ENCODE results near the gene RNF213.

The RNF213 gene

GRCh38 chr17:80419255-80419654 lies 158.6 kb downstream of the RNF213 start:
- H3K4me1 ChIP-seq (ENCODE audit: insufficient read depth, low read length, poor library complexity, severe bottlenecking) = peaks cover 16% of the 10 kb centered on the region
- no peak overlapping the region for H3K4me3 ChIP-seq (ENCODE audit: low read length, poor library complexity, severe bottlenecking)
- H3F3A ChIP-seq (ENCODE audit: low read depth) = 0 out of 2 replicates have a peak, but pooled peaks cover 3% of the 10 kb centered on the region
- H3K36me3 ChIP-seq (ENCODE audit: insufficient read depth, low read length) = no peaks in the 10 kb centered on the region
- no peaks in the 10 kb centered on the region for H3K9me3 ChIP-seq (ENCODE audit: insufficient read depth, low read depth, low read length)
- H3K4me2 ChIP-seq (ENCODE audit: low read depth, low read length, poor library complexity, severe bottlenecking) = no peak overlapping the region
- H3K9me2 ChIP-seq (replicated peaks; ENCODE audit: low read depth, low read length) = no peaks in the 10 kb centered on the region
- H3K27me3 ChIP-seq (ENCODE audit: insufficient read depth, low read length, poor library complexity, severe bottlenecking) = no peaks in the 10 kb centered on the region
- no peak overlapping the region for H2AFZ ChIP-seq (ENCODE audit: low read length)
- H4K20me1 ChIP-seq (ENCODE audit: insufficient read depth, low read length, poor library complexity, severe bottlenecking) = peaks cover 8% of the 10 kb centered on the region
- no peak overlapping the region for H3K9ac ChIP-seq (ENCODE audit: low read depth, low read length, poor library complexity, severe bottlenecking)
- TF ChIP-seq EZH2phosphoT487 (IDR thresholded peaks at IDR 0.05; ENCODE audit: borderline replicate concordance) (no peak), CTCF (conservative IDR thresholded peaks at IDR 0.05; ENCODE audit: low read length) (no peak)
- H3K79me2 ChIP-seq (ENCODE audit: insufficient read depth, low read length) = peaks cover 11% of the 10 kb centered on the region; the same call in 1 of the 2 replicates

GRCh38 chr17:80421381-80422090 lies 160.9 kb downstream of the RNF213 start:
- Histone ChIP-seq H4K20me1 (ENCODE audit: insufficient read depth, low read length, poor library complexity, severe bottlenecking) (peaks cover 8% of the 10 kb centered on the region), H3K9me2 (replicated peaks; ENCODE audit: low read depth, low read length) (no peaks in the 10 kb centered on the region), H3K27me3 (ENCODE audit: insufficient read depth, low read length, poor library complexity, severe bottlenecking) (no peaks in the 10 kb centered on the region), H2AFZ (ENCODE audit: low read length) (no peak overlapping the region), H3K4me3 (ENCODE audit: low read length, poor library complexity, severe bottlenecking) (no peak overlapping the region), H3K9me3 (ENCODE audit: insufficient read depth, low read depth, low read length) (no peaks in the 10 kb centered on the region), H3K36me3 (ENCODE audit: insufficient read depth, low read length) (no peaks in the 10 kb centered on the region), H3K4me1 (ENCODE audit: insufficient read depth, low read length, poor library complexity, severe bottlenecking) (peaks cover 19% of the 10 kb centered on the region), H3K4me2 (ENCODE audit: low read depth, low read length, poor library complexity, severe bottlenecking) (no peak overlapping the region), H3K9ac (ENCODE audit: low read depth, low read length, poor library complexity, severe bottlenecking) (no peak overlapping the region), H3K79me2 (ENCODE audit: insufficient read depth, low read length) (no peaks in the 10 kb centered on the region), H3F3A (ENCODE audit: low read depth) (0 out of 2 replicates have a peak, but pooled peaks cover 3% of the 10 kb centered on the region)
- no peak for TF ChIP-seq EZH2phosphoT487 (IDR thresholded peaks at IDR 0.05; ENCODE audit: borderline replicate concordance)
- TF ChIP-seq CTCF (conservative IDR thresholded peaks at IDR 0.05; ENCODE audit: low read length) = no peak

- Histone ChIP-seq H3K9me3 (ENCODE audit: insufficient read depth, low read depth, low read length) (no peaks in the 10 kb centered on the region), H3K36me3 (ENCODE audit: insufficient read depth, low read length) (no peaks in the 10 kb centered on the region), H3F3A (ENCODE audit: low read depth) (0 out of 2 replicates have a peak, but pooled peaks cover 3% of the 10 kb centered on the region), H3K9ac (ENCODE audit: low read depth, low read length, poor library complexity, severe bottlenecking) (no peak overlapping the region), H3K79me2 (ENCODE audit: insufficient read depth, low read length) (no peaks in the 10 kb centered on the region), H3K27me3 (ENCODE audit: insufficient read depth, low read length, poor library complexity, severe bottlenecking) (no peaks in the 10 kb centered on the region), H3K4me2 (ENCODE audit: low read depth, low read length, poor library complexity, severe bottlenecking) (no peak overlapping the region), H3K4me1 (ENCODE audit: insufficient read depth, low read length, poor library complexity, severe bottlenecking) (peaks cover 25% of the 10 kb centered on the region), H2AFZ (ENCODE audit: low read length) (no peak overlapping the region), H3K9me2 (replicated peaks; ENCODE audit: low read depth, low read length) (no peaks in the 10 kb centered on the region), H4K20me1 (ENCODE audit: insufficient read depth, low read length, poor library complexity, severe bottlenecking) (peaks cover 2% of the 10 kb centered on the region), H3K4me3 (ENCODE audit: low read length, poor library complexity, severe bottlenecking) (no peak overlapping the region)
- no peak for TF ChIP-seq EZH2phosphoT487 (IDR thresholded peaks at IDR 0.05; ENCODE audit: borderline replicate concordance)
- no peak for TF ChIP-seq CTCF (conservative IDR thresholded peaks at IDR 0.05; ENCODE audit: low read length)
Measured at GRCh38 chr17:80422276-80422675, 161.6 kb downstream of the RNF213 start.
